B cell (primary cell): ENCODE data around the gene TSPAN14. TPM values are rescaled to one million over a fixed set of nuclear protein-coding genes. Genes with fewer than 3 reads are reported as not detected.
"Not testable (repeated sequence)": the region's sequence is repeated elsewhere in the genome, so short reads cannot be mapped to it uniquely, and the experiment has no call there.

Experiments
- ATAC-seq: fragments of 200-7000 bp; cut with Tn5 transposase; one replicate; pipeline ENCODE4 v1.10.0; 2021; ENCODE audit warnings: low read depth, mild to moderate bottlenecking, moderate number of reproducible peaks, moderate library complexity
- CTCF ChIA-PET: fragments of 350-600 bp; sonication (Branson Sonifier 250); formaldehyde crosslinking; loops from one replicate; lab custom pipeline; 2021; ENCODE audit warnings: antibody characterized with exemption, inconsistent platforms; lab: Charles Lee
- POLR2A ChIA-PET: fragments of 350-600 bp; sonication (Branson Sonifier 250); formaldehyde crosslinking; loops from one replicate; lab custom pipeline; 2021; ENCODE audit warnings: antibody characterized with exemption; lab: Charles Lee
- DNase-seq: peaks from one replicate; pipeline ENCODE4 v3.0.0; 2013
- H2AFZ ChIP-seq: 2 replicates; pipeline ENCODE4 v1.6.1; 2012; ENCODE audit warnings: mild to moderate bottlenecking, low read depth, low read length; ENCODE audit not compliant: insufficient read depth, poor library complexity, severe bottlenecking
- H3K27ac ChIP-seq, 2 donors: 1 replicate in 1 of 2; 2 replicates in 1 of 2; pipeline ENCODE4 v1.5.1; 2012 to 2013; ENCODE audit warnings: low read length in 2 of 2, mild to moderate bottlenecking in 2 of 2, moderate library complexity in 1 of 2
- H3K27me3 ChIP-seq, 4 experiments: fragments of 200-600 bp in 1 of 4; sonication (generic) in 1 of 4; replicated peaks in 1 of 4; 1 replicate in 2 of 4; 2 replicates in 2 of 4; pipeline versions ENCODE4 v1.6.1 to v1.7.0; 2013 to 2016; ENCODE audit warnings: low read length in 3 of 4, mild to moderate bottlenecking in 2 of 4, mixed read lengths in 1 of 4, moderate library complexity in 1 of 4; ENCODE audit not compliant: insufficient read depth in 4 of 4, control insufficient read depth in 3 of 4; ENCODE audit errors: control extremely low read depth in 1 of 4
- H3K36me3 ChIP-seq, 2 experiments: replicated peaks in 1 of 2; 1 replicate in 1 of 2; 2 replicates in 1 of 2; pipeline versions ENCODE4 v1.6.1 to v1.7.1; 2013; ENCODE audit warnings: low read length in 1 of 2; ENCODE audit not compliant: insufficient read depth in 2 of 2, control insufficient read depth in 1 of 2; ENCODE audit errors: control extremely low read depth in 1 of 2, extremely low read depth in 1 of 2
- H3K4me1 ChIP-seq, 2 donors: fragments of 200-600 bp in 1 of 2; sonication (generic) in 1 of 2; 1 replicate in 1 of 2; 2 replicates in 1 of 2; pipeline versions ENCODE4 v1.5.1 to v1.6.1; 2013 to 2017; ENCODE audit warnings: low read length in 2 of 2; ENCODE audit not compliant: control insufficient read depth in 2 of 2, insufficient read depth in 2 of 2
- H3K4me2 ChIP-seq: replicated peaks from 2 replicates; pipeline ENCODE3; 2012; ENCODE audit warnings: mild to moderate bottlenecking, low read depth, low read length; ENCODE audit not compliant: poor library complexity, severe bottlenecking
- H3K4me3 ChIP-seq, 5 experiments: fragments of 200-600 bp in 1 of 5; sonication (generic) in 1 of 5; 1 replicate in 3 of 5; 2 replicates in 2 of 5; pipeline versions ENCODE4 v1.5.1 to v1.7.0; 2011 to 2016; ENCODE audit warnings: low read length in 4 of 5, mild to moderate bottlenecking in 4 of 5, low read depth in 2 of 5, control low read depth in 1 of 5, moderate library complexity in 1 of 5; ENCODE audit not compliant: insufficient read depth in 1 of 5; ENCODE audit errors: control extremely low read depth in 1 of 5, extremely low read depth in 1 of 5
- H3K79me2 ChIP-seq: fragments of 200-600 bp; sonication (generic); one replicate; pipeline ENCODE4 v1.6.0; 2016; ENCODE audit warnings: low read length; ENCODE audit not compliant: control insufficient read depth, insufficient read depth
- H3K9ac ChIP-seq: fragments of 200-600 bp; sonication (generic); 2 replicates; pipeline ENCODE4 v1.6.1; 2017; ENCODE audit warnings: mild to moderate bottlenecking, low read length, moderate library complexity
- H3K9me3 ChIP-seq, 3 donors: one replicate each; pipeline versions ENCODE4 v1.6.1 to v1.7.1; 2013; ENCODE audit warnings: low read length in 2 of 3; ENCODE audit not compliant: control insufficient read depth in 2 of 3, insufficient read depth in 1 of 3; ENCODE audit errors: control extremely low read depth in 1 of 3
- H4K20me1 ChIP-seq: 2 replicates; pipeline ENCODE4 v1.6.0; 2012; ENCODE audit warnings: mild to moderate bottlenecking, low read length; ENCODE audit not compliant: insufficient read depth, control insufficient read depth, poor library complexity, severe bottlenecking
- H3K27ac Mint-ChIP-seq: one replicate; pipeline ENCODE4 v1.8.0; 2021; ENCODE audit warnings: mixed read lengths
- H3K27me3 Mint-ChIP-seq: one replicate; pipeline ENCODE4 v1.8.0; 2021; ENCODE audit warnings: mixed read lengths
- H3K4me1 Mint-ChIP-seq: one replicate; pipeline ENCODE4 v1.8.0; 2021; ENCODE audit warnings: mixed read lengths
- H3K4me3 Mint-ChIP-seq: one replicate; pipeline ENCODE4 v1.8.0; 2021; ENCODE audit warnings: mixed read lengths
- H3K9me3 Mint-ChIP-seq: one replicate; pipeline ENCODE4 v1.8.0; 2022; ENCODE audit warnings: mixed read lengths; ENCODE audit not compliant: insufficient read depth
- EZH2 ChIP-seq: IDR thresholded peaks from 2 replicates; pipeline ENCODE4 v1.6.1; 2012; ENCODE audit warnings: borderline replicate concordance, low read depth, mild to moderate bottlenecking, moderate library complexity, low read length; ENCODE audit not compliant: insufficient read depth, poor library complexity, severe bottlenecking
- WGBS: methylation state at CpG from one replicate; pipeline ENCODE4 v1.1.5; 2013; ENCODE audit warnings: missing lambda C conversion rate; ENCODE audit not compliant: insufficient coverage; 5-methylcytosine and 5-hydroxymethylcytosine counted together
- intact Hi-C: fragments of 100-400 bp; cut with micrococcal nuclease; formaldehyde crosslinking; loops from one replicate; pipeline ENCODE4 v1.10.0; 2022
- polyA plus RNA-seq: library from polyadenylated mRNA; depleted of rRNA; stranded (reverse); fragments of >200 nt; gene quantifications from 2 replicates; pipeline ENCODE4 v1.2.3, GENCODE V29; 2012
- total RNA-seq, 2 donors: library from RNA; stranded (reverse); fragments of 120-200 nt in 1 of 2; gene quantifications; 1 replicate in 1 of 2; 2 replicates in 1 of 2; pipeline versions ENCODE4 v1.2.3 to v1.2.4, GENCODE V29; 2013 to 2022
- TF ChIP-seq, protein P1 (sequence below): fragments of 200-600 bp; IDR thresholded peaks from one replicate; pipeline ENCODE4 v1.8.0; 2022; ENCODE audit warnings: antibody characterized with exemption, mild to moderate bottlenecking

Gene TSPAN14
- total and polyA plus RNA-seq, 2 donors (not counting 1 experiment from before 2014, with no cell fraction given): 27.8 to 55.3 TPM

DNA sequence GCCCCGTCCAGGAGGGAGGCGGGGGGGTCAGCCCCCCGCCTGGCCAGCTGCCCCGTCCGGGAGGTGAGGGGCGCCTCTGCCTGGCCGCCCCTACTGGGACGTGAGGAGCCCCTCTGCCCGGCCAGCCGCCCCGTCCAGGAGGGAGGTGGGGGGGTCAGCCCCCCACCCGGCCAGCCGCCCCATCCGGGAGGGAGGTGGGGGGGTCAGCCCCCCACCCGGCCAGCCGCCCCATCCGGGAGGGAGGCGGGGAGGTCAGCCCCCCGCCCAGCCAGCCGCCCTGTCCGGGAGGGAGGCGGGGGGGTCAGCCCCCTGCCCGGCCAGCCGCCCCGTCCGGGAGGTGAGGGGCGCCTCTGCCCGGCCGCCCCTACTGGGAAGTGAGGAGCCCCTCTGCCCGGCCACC lies 80.5 kb downstream of the TSPAN14 start:
- CTCF ChIA-PET, H3K9ac ChIP-seq, H3K27me3 ChIP-seq, H3K4me3 Mint-ChIP-seq, H3K9me3 ChIP-seq, H3K27me3 Mint-ChIP-seq, DNase-seq, H4K20me1 ChIP-seq, H2AFZ ChIP-seq, POLR2A ChIA-PET, H3K36me3 ChIP-seq, ATAC-seq, H3K4me3 ChIP-seq, H3K27ac ChIP-seq, H3K4me2 ChIP-seq, H3K27ac Mint-ChIP-seq, H3K9me3 Mint-ChIP-seq, H3K79me2 ChIP-seq: not testable (repeated sequence)
- peaks cover 26% of the 10 kb centered on the region for H3K4me1 Mint-ChIP-seq
- intact Hi-C loops: loop anchor here (5.0 to 10.0 kb wide), 2 partner anchors 63 to 130 kb away; no protein-coding TSS in a partner anchor
- H3K4me1 ChIP-seq: peaks cover 7 to 27% of the 10 kb centered on the region in 2 donors
- no CpG with 5 or more reads among the region's 30 CpGs for whole genome bisulfite sequencing

- Histone ChIP-seq H2AFZ (peak overlapping the region; percentile 85), H3K79me2 (no peaks in the 10 kb centered on the region), H3K9ac (peak overlapping the region; percentile 77), H4K20me1 (no peaks in the 10 kb centered on the region), H3K4me1 (peaks cover 19 to 38% of the 10 kb centered on the region in 2 donors), H3K4me3 (peak overlapping the region; percentile 57 to 75 (median 63)), H3K9me3 (no peaks in the 10 kb centered on the region), H3K36me3 (no peaks in the 10 kb centered on the region), H3K4me2 (peak overlapping the region; percentile 80), H3K27ac (peak overlapping the region; percentile 76 to 79), H3K27me3 (no peaks in the 10 kb centered on the region)
- ChIA-PET POLR2A (no interaction called here), CTCF (interaction anchor here (0.7 to 2.5 kb wide), 7 partner anchors 16 to 483 kb away, joined by 3 to 13 read pairs (median 3); no protein-coding TSS in a partner anchor)
- peak overlapping the region; percentile 90 for H3K4me3 Mint-ChIP-seq
- intact Hi-C loops: loop anchor here (5.0 to 10.0 kb wide), 2 partner anchors 61 to 129 kb away; no protein-coding TSS in a partner anchor
- no peaks in the 10 kb centered on the region for H3K9me3 Mint-ChIP-seq
- peaks cover 35% of the 10 kb centered on the region for H3K4me1 Mint-ChIP-seq
- no peak for TF ChIP-seq EZH2
- TF ChIP-seq, protein P1, sequence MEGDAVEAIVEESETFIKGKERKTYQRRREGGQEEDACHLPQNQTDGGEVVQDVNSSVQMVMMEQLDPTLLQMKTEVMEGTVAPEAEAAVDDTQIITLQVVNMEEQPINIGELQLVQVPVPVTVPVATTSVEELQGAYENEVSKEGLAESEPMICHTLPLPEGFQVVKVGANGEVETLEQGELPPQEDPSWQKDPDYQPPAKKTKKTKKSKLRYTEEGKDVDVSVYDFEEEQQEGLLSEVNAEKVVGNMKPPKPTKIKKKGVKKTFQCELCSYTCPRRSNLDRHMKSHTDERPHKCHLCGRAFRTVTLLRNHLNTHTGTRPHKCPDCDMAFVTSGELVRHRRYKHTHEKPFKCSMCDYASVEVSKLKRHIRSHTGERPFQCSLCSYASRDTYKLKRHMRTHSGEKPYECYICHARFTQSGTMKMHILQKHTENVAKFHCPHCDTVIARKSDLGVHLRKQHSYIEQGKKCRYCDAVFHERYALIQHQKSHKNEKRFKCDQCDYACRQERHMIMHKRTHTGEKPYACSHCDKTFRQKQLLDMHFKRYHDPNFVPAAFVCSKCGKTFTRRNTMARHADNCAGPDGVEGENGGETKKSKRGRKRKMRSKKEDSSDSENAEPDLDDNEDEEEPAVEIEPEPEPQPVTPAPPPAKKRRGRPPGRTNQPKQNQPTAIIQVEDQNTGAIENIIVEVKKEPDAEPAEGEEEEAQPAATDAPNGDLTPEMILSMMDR: peak; percentile 87
- H3K27ac Mint-ChIP-seq: peak overlapping the region; percentile 94
- H3K27me3 Mint-ChIP-seq: peaks cover 4% of the 10 kb centered on the region
- WGBS: 18% methylated on average over 46 of the region's 50 CpGs
- peak; percentile 87 for ATAC-seq
- DNase-seq: peak; percentile 84
Measured at GRCh38 chr10:80535671-80536360, 81.7 kb downstream of the TSPAN14 start.
